Activated CD8-positive, alpha-beta memory T cell treated with anti-CD3 and anti-CD28 coated beads for 1 hour (primary cell): ENCODE data around the gene OTUB1.

Experiments
- DNase-seq, 2 donors: peaks; one replicate each; pipeline ENCODE4 v3.0.0-alpha.2; 2020; ENCODE audit warnings: low read depth in 1 of 2; ENCODE audit errors: extremely low read depth in 1 of 2

Gene OTUB1

GRCh38 chr11:64004590-64004984, 18.3 kb downstream of the OTUB1 start:
- no peak for DNase-seq

- DNase-seq: no peak
Observed at GRCh38 chr11:64005691-64006090, 19.5 kb downstream of the OTUB1 start.

GRCh38 chr11:64006398-64006797, 20.2 kb downstream of the OTUB1 start:
- DNase-seq: no peak

GRCh38 chr11:64007160-64007628, 21.0 kb downstream of the OTUB1 start:
- no peak for DNase-seq

- no peak for DNase-seq
Observed at GRCh38 chr11:64007629-64008282, 21.5 kb downstream of the OTUB1 start.

- DNase-seq: no peak
Observed at GRCh38 chr11:64008283-64008913, 22.2 kb downstream of the OTUB1 start.

GRCh38 chr11:64008914-64009633, 22.8 kb downstream of the OTUB1 start:
- no peak for DNase-seq

GRCh38 chr11:64009710-64010109, 23.5 kb downstream of the OTUB1 start:
- DNase-seq: no peak

GRCh38 chr11:64010783-64011182, 24.5 kb downstream of the OTUB1 start:
- DNase-seq: no peak

GRCh38 chr11:64011371-64011770, 25.1 kb downstream of the OTUB1 start:
- DNase-seq: no peak

GRCh38 chr11:64013141-64013896, 27.1 kb downstream of the OTUB1 start:
- DNase-seq: no peak

- no peak for DNase-seq
Observed at GRCh38 chr11:64014356-64014755, 28.1 kb downstream of the OTUB1 start.

- DNase-seq: no peak
Observed at GRCh38 chr11:64015510-64015909, 29.3 kb downstream of the OTUB1 start.

GRCh38 chr11:64015935-64016845, 30.0 kb downstream of the OTUB1 start:
- no peak for DNase-seq

GRCh38 chr11:64017945-64018224, 31.6 kb downstream of the OTUB1 start:
- no peak for DNase-seq

GRCh38 chr11:64018310-64018709, 32.1 kb downstream of the OTUB1 start:
- DNase-seq: no peak

GRCh38 chr11:64019106-64020037, 33.1 kb downstream of the OTUB1 start:
- no peak for DNase-seq

GRCh38 chr11:64020976-64021756, 34.9 kb downstream of the OTUB1 start:
- DNase-seq: no peak

- DNase-seq: no peak
Observed at GRCh38 chr11:64021757-64022093, 35.5 kb downstream of the OTUB1 start.
